ENCODE data around the gene ANKRD18A.
"Not testable (repeated sequence)": the region's sequence is repeated elsewhere in the genome, so short reads cannot be mapped to it uniquely, and the experiment has no call there.

Gene ANKRD18A

DNA sequence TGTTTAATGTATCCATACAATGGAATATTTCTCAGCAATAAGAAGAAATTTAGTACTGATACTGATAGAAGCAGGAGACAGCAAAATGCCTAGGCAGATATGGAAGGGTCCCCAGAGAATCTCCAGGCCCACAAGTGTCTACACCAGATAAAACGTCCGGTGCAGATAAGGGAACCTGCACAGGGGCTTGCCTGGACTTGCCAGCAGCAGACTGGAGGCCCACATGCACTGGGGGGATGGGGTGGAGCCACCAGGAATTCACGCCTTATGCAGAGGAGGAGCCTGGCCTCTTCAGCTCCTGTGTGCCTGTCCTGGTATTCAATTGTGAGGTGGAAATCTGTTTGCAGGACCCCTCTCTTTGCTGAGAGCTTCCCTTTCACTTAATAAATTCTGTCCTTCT is 36.6 kb downstream of the ANKRD18A start:
- not testable (repeated sequence) for H3K4me3 ChIP-seq (ENCODE audit: low read length); DNase-seq; H3K9ac ChIP-seq (ENCODE audit: low read length); H3K36me3 ChIP-seq (replicated peaks; ENCODE audit: insufficient read depth, low read length); H3K4me1 ChIP-seq (ENCODE audit: low read length); H3F3A ChIP-seq (ENCODE audit: insufficient read depth, low read length); H3K4me2 ChIP-seq (ENCODE audit: low read depth, low read length); H3K9me2 ChIP-seq (replicated peaks; ENCODE audit: insufficient read depth, low read length); H3K79me2 ChIP-seq (ENCODE audit: low read length); H3K9me3 ChIP-seq (replicated peaks; ENCODE audit: insufficient read depth, low read length); H3K27ac ChIP-seq (ENCODE audit: low read length); H4K20me1 ChIP-seq (ENCODE audit: insufficient read depth, low read length); H3K27me3 ChIP-seq (replicated peaks; ENCODE audit: insufficient read depth, low read length); H2AFZ ChIP-seq (ENCODE audit: low read length)

DNA sequence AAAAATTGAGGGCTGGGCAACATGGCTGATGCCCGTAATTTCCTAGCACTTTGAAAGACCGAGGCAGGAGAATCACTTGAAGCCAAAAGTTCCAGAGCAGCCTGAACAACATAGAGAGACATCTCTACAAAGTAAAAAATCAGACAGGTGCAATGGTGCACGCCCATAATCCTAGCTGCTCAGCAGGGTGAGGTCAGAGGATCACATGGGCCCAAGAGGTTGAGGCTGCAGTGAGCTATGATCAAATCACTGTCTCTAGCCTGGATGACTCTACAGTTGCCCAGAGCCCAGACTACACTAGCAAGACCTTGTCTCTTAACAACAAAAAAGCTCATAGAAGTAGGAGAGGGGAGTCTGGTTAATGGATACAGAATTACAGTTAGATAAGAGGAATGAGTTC is 40.3 kb downstream of the ANKRD18A start:
- H2AFZ ChIP-seq (ENCODE audit: low read length); H3K4me2 ChIP-seq (ENCODE audit: low read depth, low read length); H3K9ac ChIP-seq (ENCODE audit: low read length); H4K20me1 ChIP-seq (ENCODE audit: insufficient read depth, low read length); H3F3A ChIP-seq (ENCODE audit: insufficient read depth, low read length); H3K9me2 ChIP-seq (replicated peaks; ENCODE audit: insufficient read depth, low read length); H3K4me1 ChIP-seq (ENCODE audit: low read length); DNase-seq; H3K27me3 ChIP-seq (replicated peaks; ENCODE audit: insufficient read depth, low read length); H3K79me2 ChIP-seq (ENCODE audit: low read length); H3K27ac ChIP-seq (ENCODE audit: low read length); H3K36me3 ChIP-seq (replicated peaks; ENCODE audit: insufficient read depth, low read length); H3K9me3 ChIP-seq (replicated peaks; ENCODE audit: insufficient read depth, low read length); H3K4me3 ChIP-seq (ENCODE audit: low read length): not testable (repeated sequence)

DNA sequence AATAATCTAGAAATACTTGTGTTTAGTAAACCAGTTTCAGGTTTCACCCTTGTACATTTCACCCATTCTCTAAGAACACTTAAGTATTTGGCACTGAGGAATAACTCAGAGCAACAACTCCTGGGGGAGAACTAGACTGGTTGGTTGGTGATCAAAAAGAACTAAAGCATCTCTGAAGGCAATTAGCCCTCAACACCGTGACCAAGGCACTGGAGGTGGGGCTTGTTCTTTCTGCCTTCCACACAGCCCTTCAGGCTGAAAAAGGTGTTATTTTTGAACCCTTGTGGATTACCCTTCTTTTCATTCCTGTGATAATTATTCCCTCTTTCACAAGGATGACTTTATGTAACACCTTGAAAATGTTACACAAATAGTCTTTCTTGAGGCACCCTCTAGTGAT is 44.2 kb downstream of the ANKRD18A start:
- not testable (repeated sequence) for H3K4me1 ChIP-seq (ENCODE audit: low read length); H3K9ac ChIP-seq (ENCODE audit: low read length); H2AFZ ChIP-seq (ENCODE audit: low read length); H3K4me3 ChIP-seq (ENCODE audit: low read length); H3K9me2 ChIP-seq (replicated peaks; ENCODE audit: insufficient read depth, low read length); DNase-seq; H3K27ac ChIP-seq (ENCODE audit: low read length); H3K36me3 ChIP-seq (replicated peaks; ENCODE audit: insufficient read depth, low read length); H3K79me2 ChIP-seq (ENCODE audit: low read length); H3F3A ChIP-seq (ENCODE audit: insufficient read depth, low read length); H3K9me3 ChIP-seq (replicated peaks; ENCODE audit: insufficient read depth, low read length); H4K20me1 ChIP-seq (ENCODE audit: insufficient read depth, low read length); H3K27me3 ChIP-seq (replicated peaks; ENCODE audit: insufficient read depth, low read length); H3K4me2 ChIP-seq (ENCODE audit: low read depth, low read length)

DNA sequence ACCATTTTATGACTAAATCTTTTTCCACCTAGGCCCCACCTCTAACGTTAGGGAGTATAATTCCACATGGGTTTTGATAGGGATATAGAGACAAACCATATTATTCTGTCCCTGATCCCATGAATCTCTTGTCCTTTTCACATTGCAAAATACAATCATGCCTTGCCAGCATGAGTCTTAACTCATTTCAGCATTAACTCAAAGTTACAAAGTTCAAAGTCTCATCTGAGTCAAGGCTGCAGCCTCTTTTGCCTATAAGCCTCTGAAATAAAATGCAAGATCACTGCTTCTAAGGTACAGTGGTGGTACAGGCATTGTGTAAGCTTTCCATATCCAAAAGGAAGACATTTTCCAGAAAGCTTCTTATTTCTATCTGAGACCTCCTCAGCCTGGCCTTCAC is 54.3 kb downstream of the ANKRD18A start:
- H3K27ac ChIP-seq (ENCODE audit: low read length); H3K4me3 ChIP-seq (ENCODE audit: low read length); H3K9me3 ChIP-seq (replicated peaks; ENCODE audit: insufficient read depth, low read length); H3K4me2 ChIP-seq (ENCODE audit: low read depth, low read length); H3K79me2 ChIP-seq (ENCODE audit: low read length); H3K4me1 ChIP-seq (ENCODE audit: low read length); H4K20me1 ChIP-seq (ENCODE audit: insufficient read depth, low read length); H3K9me2 ChIP-seq (replicated peaks; ENCODE audit: insufficient read depth, low read length); H3F3A ChIP-seq (ENCODE audit: insufficient read depth, low read length); DNase-seq; H3K9ac ChIP-seq (ENCODE audit: low read length); H3K27me3 ChIP-seq (replicated peaks; ENCODE audit: insufficient read depth, low read length); H2AFZ ChIP-seq (ENCODE audit: low read length); H3K36me3 ChIP-seq (replicated peaks; ENCODE audit: insufficient read depth, low read length): not testable (repeated sequence)

DNA sequence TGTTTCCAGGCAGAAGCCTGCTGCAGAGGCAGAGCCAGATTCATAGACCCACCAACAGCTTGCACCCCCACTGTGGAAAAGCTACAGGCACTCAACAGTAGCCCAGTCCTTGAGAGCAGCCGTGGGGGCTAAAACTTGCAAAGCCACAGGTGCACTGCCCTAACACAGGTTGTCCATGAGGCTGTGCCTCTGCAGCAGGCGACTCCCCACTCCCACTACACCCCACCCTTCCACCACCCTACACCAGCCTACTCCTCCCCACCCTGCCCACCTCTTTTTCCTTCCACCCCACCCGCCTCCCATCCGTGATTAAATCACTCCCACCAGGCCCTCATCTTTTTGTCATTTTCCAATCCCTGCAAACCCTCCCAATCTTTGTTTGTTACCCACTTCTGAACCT is 55.2 kb downstream of the ANKRD18A start:
- not testable (repeated sequence) for H3K27me3 ChIP-seq (replicated peaks; ENCODE audit: insufficient read depth, low read length); H2AFZ ChIP-seq (ENCODE audit: low read length); H4K20me1 ChIP-seq (ENCODE audit: insufficient read depth, low read length); H3K9ac ChIP-seq (ENCODE audit: low read length); H3K4me1 ChIP-seq (ENCODE audit: low read length); H3K79me2 ChIP-seq (ENCODE audit: low read length); H3K36me3 ChIP-seq (replicated peaks; ENCODE audit: insufficient read depth, low read length); DNase-seq; H3K4me3 ChIP-seq (ENCODE audit: low read length); H3K27ac ChIP-seq (ENCODE audit: low read length); H3K9me2 ChIP-seq (replicated peaks; ENCODE audit: insufficient read depth, low read length); H3F3A ChIP-seq (ENCODE audit: insufficient read depth, low read length); H3K4me2 ChIP-seq (ENCODE audit: low read depth, low read length); H3K9me3 ChIP-seq (replicated peaks; ENCODE audit: insufficient read depth, low read length)

DNA sequence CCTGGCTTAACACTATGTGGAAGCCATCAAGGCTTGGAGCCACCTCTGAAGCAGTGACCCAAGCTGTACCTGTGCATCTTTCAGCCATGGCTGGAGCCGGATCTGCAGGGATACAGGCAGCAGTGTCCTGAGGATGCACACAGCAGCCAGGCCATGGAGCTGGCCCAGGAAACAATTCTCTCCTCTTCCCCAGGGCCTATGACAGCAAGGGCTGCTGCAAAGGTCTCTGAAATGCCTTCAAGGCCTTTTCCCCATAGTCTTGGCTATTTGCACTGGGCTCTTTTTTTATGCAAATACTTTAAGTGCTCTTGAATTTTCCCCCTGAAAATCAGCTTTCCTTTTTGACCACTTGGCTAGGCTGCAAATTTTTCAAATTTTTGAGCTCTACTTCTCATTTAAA is 56.5 kb downstream of the ANKRD18A start:
- not testable (repeated sequence) for DNase-seq; H4K20me1 ChIP-seq (ENCODE audit: insufficient read depth, low read length); H3K27me3 ChIP-seq (replicated peaks; ENCODE audit: insufficient read depth, low read length); H2AFZ ChIP-seq (ENCODE audit: low read length); H3K4me3 ChIP-seq (ENCODE audit: low read length); H3K36me3 ChIP-seq (replicated peaks; ENCODE audit: insufficient read depth, low read length); H3K27ac ChIP-seq (ENCODE audit: low read length); H3K4me2 ChIP-seq (ENCODE audit: low read depth, low read length); H3K9me3 ChIP-seq (replicated peaks; ENCODE audit: insufficient read depth, low read length); H3K79me2 ChIP-seq (ENCODE audit: low read length); H3K9me2 ChIP-seq (replicated peaks; ENCODE audit: insufficient read depth, low read length); H3K9ac ChIP-seq (ENCODE audit: low read length); H3F3A ChIP-seq (ENCODE audit: insufficient read depth, low read length); H3K4me1 ChIP-seq (ENCODE audit: low read length)

DNA sequence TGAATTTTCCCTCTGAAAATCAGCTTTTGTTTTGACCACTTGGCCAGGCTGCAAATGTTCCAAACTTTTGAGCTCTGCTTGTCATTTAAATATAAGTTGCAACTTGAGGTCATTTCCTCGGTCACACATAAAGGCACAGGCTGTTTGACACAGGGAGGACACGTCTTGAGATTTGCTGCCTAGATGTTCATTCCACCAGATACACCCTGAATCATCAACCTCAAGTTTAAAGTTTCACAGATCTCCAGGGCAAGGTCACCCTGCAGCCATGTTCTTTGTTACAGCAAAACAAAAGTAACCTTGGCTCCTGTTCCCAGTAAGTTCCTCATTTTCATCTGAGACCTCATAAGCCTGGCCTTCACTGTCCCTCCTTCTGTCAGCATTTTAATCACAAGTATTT is 59.3 kb downstream of the ANKRD18A start:
- not testable (repeated sequence) for H3K4me3 ChIP-seq (ENCODE audit: low read length); H3K9me3 ChIP-seq (replicated peaks; ENCODE audit: insufficient read depth, low read length); H3K4me2 ChIP-seq (ENCODE audit: low read depth, low read length); H3K9ac ChIP-seq (ENCODE audit: low read length); H3K27ac ChIP-seq (ENCODE audit: low read length); H3K9me2 ChIP-seq (replicated peaks; ENCODE audit: insufficient read depth, low read length); H4K20me1 ChIP-seq (ENCODE audit: insufficient read depth, low read length); H2AFZ ChIP-seq (ENCODE audit: low read length); H3K27me3 ChIP-seq (replicated peaks; ENCODE audit: insufficient read depth, low read length); H3F3A ChIP-seq (ENCODE audit: insufficient read depth, low read length); H3K4me1 ChIP-seq (ENCODE audit: low read length); H3K36me3 ChIP-seq (replicated peaks; ENCODE audit: insufficient read depth, low read length); H3K79me2 ChIP-seq (ENCODE audit: low read length); DNase-seq

DNA sequence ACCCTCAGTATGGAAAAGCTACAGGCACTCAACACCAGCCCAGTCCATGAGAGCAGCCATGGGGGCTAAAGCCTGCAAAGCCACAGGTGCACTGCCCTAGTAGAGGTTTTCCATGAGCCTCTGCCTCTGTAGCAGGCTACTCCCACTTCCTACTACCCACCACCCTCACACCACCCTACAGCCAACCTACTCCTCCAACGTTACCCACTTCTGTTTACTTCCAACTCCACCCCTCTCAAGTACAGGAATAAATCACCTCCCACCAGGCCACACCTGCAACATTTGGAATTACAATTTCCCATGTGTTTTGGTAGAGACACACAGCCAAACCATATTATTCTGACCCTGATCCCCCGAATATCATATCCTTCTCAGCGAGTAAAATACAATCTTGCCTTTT is 61.2 kb downstream of the ANKRD18A start:
- H3K9ac ChIP-seq (ENCODE audit: low read length); H3K9me3 ChIP-seq (replicated peaks; ENCODE audit: insufficient read depth, low read length); H3K27me3 ChIP-seq (replicated peaks; ENCODE audit: insufficient read depth, low read length); H4K20me1 ChIP-seq (ENCODE audit: insufficient read depth, low read length); DNase-seq; H3K27ac ChIP-seq (ENCODE audit: low read length); H3K4me1 ChIP-seq (ENCODE audit: low read length); H3K9me2 ChIP-seq (replicated peaks; ENCODE audit: insufficient read depth, low read length); H3F3A ChIP-seq (ENCODE audit: insufficient read depth, low read length); H3K4me2 ChIP-seq (ENCODE audit: low read depth, low read length); H3K79me2 ChIP-seq (ENCODE audit: low read length); H3K36me3 ChIP-seq (replicated peaks; ENCODE audit: insufficient read depth, low read length); H3K4me3 ChIP-seq (ENCODE audit: low read length); H2AFZ ChIP-seq (ENCODE audit: low read length): not testable (repeated sequence)
